Keratinocyte (primary cell): ENCODE data around the gene STYXL1. TPM values are rescaled to one million over a fixed set of nuclear protein-coding genes. Genes with fewer than 3 reads are reported as not detected.

Experiments
- DNase-seq: peaks from one replicate; pipeline ENCODE4 v3.0.0-alpha.2; 2011; ENCODE audit warnings: low read depth, missing footprints, low spot score
- FAIRE-seq: peaks from 2 replicates; lab custom pipeline; 2011; peaks lifted over from hg19 to GRCh38; lab: Jason Lieb, UNC
- H2AFZ ChIP-seq: 2 replicates; pipeline ENCODE4 v1.6.0; 2012; ENCODE audit warnings: low read length, control low read depth, inconsistent platforms; ENCODE audit not compliant: control insufficient read depth
- H3K27ac ChIP-seq: 2 replicates; pipeline ENCODE4 v1.5.1; 2011; ENCODE audit warnings: low read length; ENCODE audit not compliant: control insufficient read depth, insufficient read depth
- H3K27me3 ChIP-seq: 3 replicates; pipeline ENCODE4 v1.6.0; 2011; ENCODE audit warnings: low read length; ENCODE audit not compliant: control insufficient read depth, insufficient read depth; ENCODE audit errors: extremely low read depth
- H3K36me3 ChIP-seq, 2 experiments: 2 replicates in 1 of 2; 3 replicates in 1 of 2; pipeline ENCODE4 v1.5.1; 2011; ENCODE audit warnings: low read length in 2 of 2, mild to moderate bottlenecking in 1 of 2; ENCODE audit not compliant: control insufficient read depth in 2 of 2, insufficient read depth in 2 of 2; ENCODE audit errors: extremely low read depth in 1 of 2
- H3K4me1 ChIP-seq: 3 replicates; pipeline ENCODE4 v1.5.1; 2011; ENCODE audit warnings: low read length; ENCODE audit not compliant: control insufficient read depth, insufficient read depth; ENCODE audit errors: extremely low read depth
- H3K4me2 ChIP-seq: 3 replicates; pipeline ENCODE4 v1.6.0; 2011; ENCODE audit warnings: low read depth, low read length; ENCODE audit not compliant: control insufficient read depth, insufficient read depth; ENCODE audit errors: extremely low read depth
- H3K4me3 ChIP-seq, 3 experiments: fragments of 200-600 bp in 1 of 3; sonication (generic) in 1 of 3; 2 replicates in 2 of 3; 3 replicates in 1 of 3; pipeline ENCODE4 v1.5.1; 2011 to 2016; ENCODE audit warnings: low read length in 3 of 3, mild to moderate bottlenecking in 3 of 3, control low read depth in 2 of 3, inconsistent platforms in 1 of 3, low read depth in 1 of 3, mixed read lengths in 1 of 3, mixed run types in 1 of 3, moderate library complexity in 1 of 3; ENCODE audit not compliant: control insufficient read depth in 2 of 3, insufficient read depth in 2 of 3; ENCODE audit errors: extremely low read depth in 1 of 3
- H3K79me2 ChIP-seq: 2 replicates; pipeline ENCODE4 v1.6.0; 2012; ENCODE audit warnings: low read length; ENCODE audit not compliant: control insufficient read depth, insufficient read depth
- H3K9ac ChIP-seq: 3 replicates; pipeline ENCODE4 v1.6.0; 2011; ENCODE audit warnings: low read length; ENCODE audit not compliant: control insufficient read depth, insufficient read depth; ENCODE audit errors: extremely low read depth
- H3K9me1 ChIP-seq: 3 replicates; pipeline ENCODE4 v1.6.0; 2011; ENCODE audit warnings: low read length; ENCODE audit not compliant: control insufficient read depth, insufficient read depth; ENCODE audit errors: extremely low read depth
- H3K9me3 ChIP-seq: 2 replicates; pipeline ENCODE4 v1.5.1; 2012; ENCODE audit warnings: low read depth, low read length; ENCODE audit not compliant: control insufficient read depth
- H4K20me1 ChIP-seq: 3 replicates; pipeline ENCODE4 v1.6.0; 2011; ENCODE audit warnings: low read length; ENCODE audit not compliant: control insufficient read depth, insufficient read depth; ENCODE audit errors: extremely low read depth
- CTCF ChIP-seq, 3 experiments: IDR thresholded peaks in 1 of 3; conservative IDR thresholded peaks in 1 of 3; optimal IDR thresholded peaks in 1 of 3; 2 replicates in 2 of 3; 3 replicates in 1 of 3; pipeline versions ENCODE3 to v1.5.1; 2011; ENCODE audit warnings: low read length in 3 of 3, mild to moderate bottlenecking in 3 of 3, moderate library complexity in 2 of 3, control low read depth in 1 of 3, inconsistent platforms in 1 of 3; ENCODE audit not compliant: insufficient read depth in 2 of 3; ENCODE audit errors: extremely low read depth in 1 of 3
- EZH2 ChIP-seq: IDR thresholded peaks from one replicate; pipeline ENCODE4 v1.6.1; 2012; ENCODE audit warnings: inconsistent platforms, mild to moderate bottlenecking, low read length, moderate library complexity
- dilution Hi-C: fragments of 300-500 bp; cut with MboI; formaldehyde crosslinking; loops from one replicate; pipeline ENCODE4 v1.7.0; 2020; ENCODE audit warnings: low sequenced_read_pairs; ENCODE audit not compliant: extremely low pct_ligation_motif_present
- polyA plus RNA-seq, 5 experiments: library from polyadenylated mRNA; depleted of rRNA in 3 of 5; stranded (reverse) in 3 of 5; stranded (forward) in 1 of 5; unstranded in 1 of 5; fragments of >200 nt; gene quantifications; 1 replicate in 1 of 5; 2 replicates in 3 of 5; 3 replicates in 1 of 5; pipeline versions ENCODE4 v1.2.1 to v1.2.3, GENCODE V29; 2011 to 2012; ENCODE audit warnings: missing spikeins in 2 of 5, low read depth in 1 of 5, low replicate concordance in 1 of 5

STYXL1 gene
- polyA plus RNA-seq, 1 donor (not counting 4 experiments of a cell fraction or from before 2014, with no cell fraction given) = 76.2 TPM

- Histone ChIP-seq H3K4me1 (peaks cover 3% of the 10 kb centered on the region), H2AFZ (no peak overlapping the region), H3K9me3 (no peaks in the 10 kb centered on the region), H3K27me3 (no peaks in the 10 kb centered on the region), H4K20me1 (no peaks in the 10 kb centered on the region), H3K27ac (no peak overlapping the region), H3K9me1 (peaks cover 2% of the 10 kb centered on the region), H3K79me2 (peaks cover 3% of the 10 kb centered on the region), H3K9ac (no peak overlapping the region), H3K4me3 (no peak overlapping the region), H3K4me2 (no peak overlapping the region), H3K36me3 (peaks cover 11 to 15% of the 10 kb centered on the region in 2 experiments)
- DNase-seq (no peak), FAIRE-seq (no peak)
- dilution Hi-C loops = no loop called here
- TF ChIP-seq CTCF (optimal IDR thresholded peaks at IDR 0.05 in 1 of 3, IDR thresholded peaks at IDR 0.05 in 1 of 3, conservative IDR thresholded peaks at IDR 0.05 in 1 of 3; ENCODE audit: extremely low read depth in 1 of 3, insufficient read depth in 2 of 3, low read length in 3 of 3) = no peak
- no peak for TF ChIP-seq EZH2
These were observed 94.4 kb downstream of the STYXL1 start for GRCh38 chr7:75953431-75953830.

GRCh38 chr7:75951506-75951905 lies 96.3 kb downstream of the STYXL1 start:
- no peaks in the 10 kb centered on the region for H3K9me3 ChIP-seq
- no peak overlapping the region for H2AFZ ChIP-seq
- no peak for DNase-seq
- H3K9me1 ChIP-seq = peaks cover 2% of the 10 kb centered on the region
- peaks cover 9% of the 10 kb centered on the region in 2 experiments for H3K36me3 ChIP-seq
- no peaks in the 10 kb centered on the region for H3K27me3 ChIP-seq
- H3K4me3 ChIP-seq = no peak overlapping the region
- no peak overlapping the region for H3K27ac ChIP-seq
- no peak overlapping the region for H3K9ac ChIP-seq
- H4K20me1 ChIP-seq = no peaks in the 10 kb centered on the region
- no peak for TF ChIP-seq CTCF (optimal IDR thresholded peaks at IDR 0.05 in 1 of 3, IDR thresholded peaks at IDR 0.05 in 1 of 3, conservative IDR thresholded peaks at IDR 0.05 in 1 of 3; ENCODE audit: extremely low read depth in 1 of 3, insufficient read depth in 2 of 3, low read length in 3 of 3)
- TF ChIP-seq EZH2 = no peak
- no peak for FAIRE-seq
- no peak overlapping the region for H3K4me2 ChIP-seq
- H3K79me2 ChIP-seq = peaks cover 7% of the 10 kb centered on the region
- dilution Hi-C loops = no loop called here
- peaks cover 3% of the 10 kb centered on the region for H3K4me1 ChIP-seq
